Raji (cell line): ENCODE results near the gene BCKDHA.

Experiments
- POLR2A ChIP-seq: IDR thresholded peaks from 2 replicates; pipeline ENCODE4 v1.6.1; 2011; ENCODE audit warnings: low read depth, low read length, control low read depth; ENCODE audit not compliant: insufficient read depth

BCKDHA gene

GRCh38 chr19:41426116-41426841 is 28.7 kb downstream of the BCKDHA start:
- no peak for TF ChIP-seq POLR2A

DNA sequence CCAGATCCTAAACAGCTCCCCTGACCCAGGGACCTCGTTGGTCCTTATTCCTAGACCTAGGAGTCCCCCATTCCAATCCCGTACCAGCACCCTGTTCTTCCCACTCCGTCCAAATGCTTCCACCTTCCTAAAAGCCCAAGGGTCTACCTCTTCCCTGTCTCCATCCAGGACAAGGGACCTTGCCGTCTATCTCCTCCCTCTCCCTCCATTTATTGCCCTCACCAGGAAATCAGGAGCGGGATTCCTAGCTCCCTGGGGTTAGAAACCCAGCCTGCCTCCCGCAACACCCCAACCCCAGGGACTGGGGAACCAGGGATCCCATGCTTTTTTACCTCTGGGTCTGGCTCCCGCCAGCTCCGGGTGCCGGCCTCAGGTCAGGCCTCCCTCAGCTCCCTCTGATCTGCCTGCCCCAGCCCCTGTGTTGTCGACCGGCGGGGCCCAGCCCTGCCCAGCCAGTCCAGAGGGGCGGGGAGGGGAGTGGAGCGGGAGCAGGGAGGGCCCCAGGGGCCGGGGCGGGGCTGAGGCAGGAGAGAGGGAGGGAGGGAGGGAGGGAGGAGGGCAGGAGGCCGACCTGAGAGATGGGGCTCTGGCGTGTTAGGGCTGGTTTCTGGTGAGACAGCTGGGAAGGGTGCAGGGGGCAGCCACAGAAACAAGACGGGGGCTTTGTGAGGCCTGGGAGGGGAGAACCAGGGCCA is 29.5 kb downstream of the BCKDHA start, which contains the start of gene B3GNT8:
Gene B3GNT8 (minus strand): TSS at position 423 of the 695 bp plus-strand sequence. CDS start 596 bp downstream, outside the sequence.
- no peak for TF ChIP-seq POLR2A

DNA sequence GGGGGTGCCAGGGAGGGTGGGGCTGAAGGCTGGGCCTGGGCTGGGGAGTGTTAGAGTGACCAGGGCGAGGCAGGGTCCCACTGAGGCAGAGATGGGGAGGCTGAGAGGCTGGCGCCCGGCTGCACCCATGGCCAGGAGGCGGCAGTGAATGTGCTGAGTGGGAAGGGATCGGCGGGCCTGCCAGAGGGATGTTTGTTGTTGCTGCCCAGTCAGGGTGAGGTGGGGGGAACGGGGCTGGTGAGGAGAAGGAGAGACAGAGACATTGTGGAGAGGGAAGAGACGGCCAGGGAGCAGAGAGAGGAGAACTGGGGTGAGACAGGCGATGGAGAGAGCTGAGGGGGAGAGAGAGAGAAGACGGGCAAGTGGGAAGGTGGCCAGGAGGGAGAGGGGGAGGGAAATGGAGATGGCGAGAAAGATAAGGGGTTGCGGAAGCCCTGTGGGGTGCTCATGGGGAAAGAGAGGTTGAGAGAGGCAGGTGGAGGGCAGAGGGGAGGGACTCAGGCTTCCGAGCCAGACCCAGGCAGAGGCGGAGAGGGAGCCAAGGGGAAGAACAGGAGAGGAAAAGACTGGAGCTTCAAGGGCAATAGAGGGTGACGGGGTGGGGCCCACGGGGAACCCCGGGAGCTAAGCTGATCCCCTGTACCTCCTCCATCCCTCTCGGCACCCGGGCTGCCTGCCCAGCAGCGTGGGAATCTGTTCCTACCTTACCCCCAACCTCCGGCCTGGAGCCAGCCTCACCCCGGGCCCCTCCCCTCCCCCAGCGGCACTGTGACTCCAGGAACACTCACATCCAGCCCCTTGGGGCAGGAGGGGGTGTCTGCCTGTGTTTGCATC is 30.2 kb downstream of the BCKDHA start:
- TF ChIP-seq POLR2A = no peak

DNA sequence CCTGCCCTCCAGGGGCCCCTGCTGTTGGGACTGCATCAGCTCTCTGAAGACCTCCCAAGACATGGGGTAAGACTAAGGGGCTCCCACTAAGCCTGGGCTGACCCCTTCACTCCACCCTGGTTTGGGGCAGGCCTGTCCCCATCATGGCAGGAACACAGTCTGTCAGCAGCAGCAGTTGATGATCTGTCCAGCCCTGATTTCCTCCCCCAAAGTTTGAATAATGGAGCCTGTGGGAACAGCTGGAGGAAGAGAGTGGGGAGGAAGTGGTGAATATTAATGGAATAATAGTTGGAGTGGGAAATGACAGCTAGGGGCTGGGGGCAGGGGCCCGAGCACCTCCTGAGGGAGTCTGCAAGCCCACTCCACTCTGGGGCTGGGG is 30.9 kb downstream of the BCKDHA start:
- TF ChIP-seq POLR2A = no peak

DNA sequence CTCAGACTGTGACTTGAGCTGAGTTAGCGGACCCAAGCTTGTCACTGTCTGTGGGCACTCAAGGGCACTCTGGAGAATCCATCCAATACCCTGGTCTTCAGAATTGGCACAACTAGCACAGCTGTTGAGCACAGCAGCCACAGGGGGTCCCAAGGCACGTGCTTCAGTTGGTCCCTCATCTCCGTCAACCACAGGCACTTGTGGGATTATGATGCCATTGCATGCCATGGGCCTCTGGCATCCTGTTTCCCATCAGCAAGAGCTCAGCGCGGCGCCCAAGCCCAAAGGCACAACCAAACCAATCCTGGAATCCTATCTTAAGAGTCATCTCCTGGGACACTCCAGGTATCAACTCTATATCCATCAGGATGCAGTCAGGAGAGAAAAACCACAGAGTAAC is 33.3 kb downstream of the BCKDHA start:
- no peak for TF ChIP-seq POLR2A

DNA sequence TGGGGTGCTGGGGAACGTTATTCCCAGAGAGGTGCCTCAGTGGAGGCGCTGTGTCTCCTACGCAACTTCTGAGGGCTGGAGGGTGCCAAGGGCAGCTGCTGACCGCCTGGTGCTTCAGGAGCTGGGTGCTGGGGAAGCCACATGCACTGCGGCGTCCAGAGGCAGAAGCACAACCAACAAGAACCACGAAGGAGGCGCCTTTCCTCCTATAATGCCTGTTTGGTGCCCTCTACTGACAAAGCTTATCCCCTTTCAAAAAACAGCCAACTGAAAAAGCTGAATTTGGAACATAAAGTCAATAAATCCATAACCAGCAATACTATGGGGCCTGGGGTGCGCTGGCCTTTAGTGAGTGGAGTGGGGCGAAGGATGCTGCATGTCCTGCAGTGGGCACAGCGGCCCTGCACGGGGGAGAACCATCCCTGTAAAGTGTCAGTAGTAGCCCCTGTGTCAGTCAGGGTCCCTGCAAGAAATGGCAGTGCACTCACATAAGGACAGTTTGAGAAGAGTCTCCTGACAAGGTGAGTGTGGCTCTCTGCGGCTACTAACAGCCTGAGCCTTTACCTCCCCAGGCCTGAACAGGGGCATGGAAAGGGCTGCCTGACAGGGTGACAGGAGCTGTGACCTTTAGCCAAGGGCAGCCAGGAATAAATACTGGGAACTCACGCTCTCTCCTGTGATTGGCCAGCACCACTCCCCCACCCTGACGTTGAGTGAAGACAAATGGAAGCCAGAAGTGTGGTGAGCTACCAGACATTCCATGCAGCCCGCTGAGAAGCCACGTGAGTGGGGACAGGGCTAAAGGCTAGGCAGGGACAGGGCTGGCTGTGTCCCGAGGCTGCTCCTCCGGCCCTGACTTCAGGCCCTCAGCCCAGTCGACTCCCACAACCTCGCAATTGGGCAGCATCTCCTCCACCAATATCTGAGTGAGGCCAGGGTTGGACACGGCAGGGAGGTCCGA is 34.1 kb downstream of the BCKDHA start:
- no peak for TF ChIP-seq POLR2A

GRCh38 chr19:41433171-41433570 is 35.6 kb downstream of the BCKDHA start:
- TF ChIP-seq POLR2A = no peak

DNA sequence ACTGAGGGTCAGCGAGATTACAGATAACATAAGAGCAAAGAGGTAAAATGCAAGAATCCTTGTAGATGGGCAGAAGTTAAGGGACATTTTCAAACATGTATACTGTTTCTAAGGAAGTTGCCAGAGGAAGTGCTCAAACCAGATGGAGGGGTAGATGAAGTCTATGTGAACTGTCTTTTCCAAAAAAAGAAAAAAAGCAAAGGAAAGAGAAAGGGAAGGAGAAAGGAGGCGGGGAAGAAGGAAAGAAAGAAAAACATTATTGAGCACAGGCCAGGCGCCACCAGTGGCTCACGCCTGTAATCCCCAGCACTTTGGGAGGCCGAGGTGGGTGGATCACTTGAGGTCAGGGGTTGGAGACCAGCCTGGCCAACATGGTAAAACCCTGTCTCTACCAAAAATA is 36.8 kb downstream of the BCKDHA start:
- no peak for TF ChIP-seq POLR2A

- no peak for TF ChIP-seq POLR2A
Observed at GRCh38 chr19:41435936-41436673, 38.5 kb downstream of the BCKDHA start.

DNA sequence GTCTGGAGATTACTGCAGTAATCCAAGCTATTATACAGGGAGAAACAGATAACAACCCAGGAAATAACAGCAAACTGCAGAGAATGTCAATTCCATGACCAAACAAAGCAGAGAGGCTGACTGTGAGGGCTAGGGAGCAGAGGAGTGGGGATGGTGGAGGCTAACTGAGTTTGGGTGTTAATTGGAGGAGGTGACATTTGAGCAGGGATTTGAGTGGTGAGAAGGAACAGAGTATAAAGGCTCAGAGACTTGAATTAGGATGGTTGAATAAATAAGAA is 39.0 kb downstream of the BCKDHA start:
- TF ChIP-seq POLR2A = no peak

- TF ChIP-seq POLR2A = no peak
Observed at GRCh38 chr19:41437944-41438574, 40.4 kb downstream of the BCKDHA start.

GRCh38 chr19:41439441-41440222 is 42.0 kb downstream of the BCKDHA start, which contains the start of gene DMAC2:
Gene DMAC2 (minus strand): TSS chr19:41439912. CDS start chr19:41439899, 13 bp downstream.
- peak; percentile 78 for TF ChIP-seq POLR2A

DNA sequence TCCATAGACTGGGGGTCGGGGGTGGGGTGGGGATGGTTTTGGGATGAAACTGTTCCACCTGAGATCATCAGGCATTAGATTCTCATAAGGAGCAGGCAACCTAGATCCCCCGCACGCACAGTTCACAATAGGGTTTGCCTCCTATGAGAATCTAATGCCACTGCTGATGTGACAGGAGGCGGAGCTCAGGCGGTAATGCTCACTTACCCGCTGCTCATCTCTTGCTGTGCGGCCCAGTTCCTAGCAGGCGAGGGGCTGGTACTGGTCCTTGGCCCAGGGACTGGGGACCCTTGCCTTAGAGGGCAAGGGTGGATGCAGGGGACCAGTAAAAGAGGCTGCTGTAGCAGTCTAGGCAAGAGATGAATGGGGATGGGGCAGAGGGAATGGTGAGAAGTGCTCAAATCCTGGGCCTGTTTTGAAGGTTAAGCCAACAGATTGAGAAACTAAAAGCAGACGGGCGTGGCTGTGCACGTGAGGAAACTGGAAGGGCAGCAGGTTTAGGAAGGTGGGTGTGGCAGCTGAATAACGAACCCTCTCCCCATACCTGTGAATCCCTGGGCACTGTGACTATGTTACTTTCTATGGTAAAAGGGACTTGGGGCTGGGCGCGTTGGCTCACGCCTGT is 43.8 kb downstream of the BCKDHA start:
- no peak for TF ChIP-seq POLR2A
